ENCODE data around the gene HS6ST1. TPM values are rescaled to one million over a fixed set of nuclear protein-coding genes. Genes with fewer than 3 reads are reported as not detected.

HS6ST1 gene
- polyA plus RNA-seq, 4 donors = 80.9 to 114 (median 96.5) TPM

DNA sequence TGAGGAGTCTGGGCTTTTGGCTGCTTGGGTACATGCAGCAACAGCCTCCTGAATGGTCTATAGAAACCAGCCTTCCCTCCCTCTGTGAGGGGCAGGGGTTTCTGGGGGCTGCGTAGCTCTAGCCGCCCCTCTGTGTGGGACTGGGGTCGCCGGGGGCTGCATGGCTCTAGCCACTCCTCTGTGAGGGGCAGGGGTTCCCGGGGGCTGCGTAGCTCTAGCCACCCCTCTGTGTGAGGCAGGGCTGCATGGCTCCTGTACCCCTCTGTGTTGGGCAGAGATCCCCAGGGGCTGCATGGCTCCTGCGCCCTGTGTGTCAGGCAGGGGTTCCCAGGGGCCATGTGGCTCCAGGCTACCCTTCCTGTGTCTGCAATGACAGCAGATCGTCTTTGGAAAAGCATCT is 17.6 kb downstream of the HS6ST1 start:
- no peak for DNase-seq (ENCODE audit: low read depth in 4 of 4, low spot score in 2 of 4)

DNA sequence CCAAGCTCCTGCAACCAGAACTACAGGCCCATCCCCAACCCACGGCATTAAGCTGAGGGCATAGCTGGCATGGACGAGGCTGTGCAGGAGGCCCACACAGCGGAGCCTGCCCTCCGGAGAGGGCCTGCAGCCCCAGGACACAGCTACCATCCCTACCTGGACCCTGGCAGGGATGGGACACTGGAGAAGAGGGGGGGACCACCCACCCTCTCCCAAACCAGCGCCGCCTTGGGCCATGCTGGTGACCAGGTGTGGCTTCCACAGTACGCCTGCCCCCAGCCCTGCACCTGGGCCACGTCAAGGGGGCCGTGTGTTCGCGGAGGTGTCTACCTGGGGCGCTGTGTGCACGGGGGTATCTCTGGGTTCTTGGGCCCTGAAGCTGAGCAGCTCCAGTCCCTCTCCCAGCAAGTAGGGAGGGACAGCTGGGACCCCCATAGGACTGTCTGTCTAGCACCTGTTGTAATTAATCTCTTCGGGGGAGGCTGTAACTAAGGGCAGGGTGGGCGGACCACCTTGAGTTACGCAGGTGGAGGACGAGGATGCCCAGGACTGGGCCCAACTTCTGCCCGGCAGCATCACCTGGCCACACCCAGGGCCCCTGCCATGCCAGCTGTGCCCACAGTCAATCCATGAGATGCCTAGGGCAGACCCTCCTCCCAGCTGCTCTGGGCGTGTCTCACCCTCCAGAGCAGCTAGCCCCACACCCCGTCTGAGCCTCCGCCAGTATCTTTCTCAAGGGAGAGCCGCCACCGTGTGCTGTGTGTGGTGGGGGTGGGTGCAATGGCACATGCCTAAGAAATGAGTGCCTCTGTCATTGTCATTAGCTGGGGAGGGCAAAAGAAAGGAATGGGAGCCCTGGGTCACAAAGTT is 18.3 kb downstream of the HS6ST1 start:
- no peak for DNase-seq (ENCODE audit: low read depth in 4 of 4, low spot score in 2 of 4)

DNA sequence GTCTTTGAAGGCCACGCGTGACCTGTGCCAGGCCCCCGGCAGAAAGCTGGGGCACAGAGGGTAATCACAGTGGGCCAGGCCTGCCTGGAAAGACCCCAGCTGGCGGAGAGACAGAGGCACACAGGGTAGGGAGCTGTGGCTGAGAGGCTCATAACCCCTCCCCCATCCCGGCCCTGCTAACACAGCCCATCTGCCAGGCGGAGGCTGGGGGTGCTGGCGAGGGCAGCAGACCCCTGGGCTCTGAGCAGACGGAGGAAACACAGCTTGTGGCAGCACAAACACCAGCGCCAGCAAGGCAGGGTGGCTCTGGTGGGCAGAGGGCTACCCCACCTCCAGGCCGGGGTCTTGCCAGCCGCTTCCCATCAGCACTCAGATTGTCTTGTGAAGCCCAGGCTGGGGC is 19.0 kb downstream of the HS6ST1 start:
- DNase-seq (ENCODE audit: low read depth in 4 of 4, low spot score in 2 of 4) = no peak

DNA sequence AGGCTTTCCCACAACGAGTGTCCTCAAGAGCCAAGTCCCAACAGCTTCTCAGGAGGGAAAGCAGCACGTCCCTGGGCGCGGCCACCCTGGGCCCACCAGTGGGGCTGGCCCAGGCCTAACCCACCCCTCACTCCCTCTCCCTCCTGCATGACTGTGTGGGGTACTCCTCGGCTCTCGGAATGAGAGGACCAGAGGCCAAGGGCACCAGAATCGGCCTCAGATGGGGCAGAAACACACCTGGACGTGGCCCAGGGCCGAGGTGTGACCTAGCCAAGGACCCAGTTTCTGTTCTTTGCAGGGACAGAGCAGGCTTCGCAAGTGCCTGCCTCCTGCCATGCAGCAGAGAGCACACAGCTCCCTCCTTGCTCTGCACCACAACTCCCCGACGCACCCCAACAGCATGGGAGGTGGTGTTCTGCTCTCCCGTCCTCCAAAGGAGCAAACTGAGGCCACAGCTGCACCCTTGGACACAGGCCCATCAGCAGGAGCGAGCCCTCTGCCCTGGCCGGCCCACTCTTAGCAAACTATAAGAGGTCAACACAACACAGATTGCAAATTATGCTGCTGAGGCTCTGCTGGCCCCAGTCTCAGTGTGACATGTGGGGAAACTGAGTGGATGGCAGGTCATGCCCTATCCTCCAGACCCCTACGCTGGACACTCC is 19.7 kb downstream of the HS6ST1 start:
- DNase-seq (ENCODE audit: low read depth in 4 of 4, low spot score in 2 of 4) = no peak

DNA sequence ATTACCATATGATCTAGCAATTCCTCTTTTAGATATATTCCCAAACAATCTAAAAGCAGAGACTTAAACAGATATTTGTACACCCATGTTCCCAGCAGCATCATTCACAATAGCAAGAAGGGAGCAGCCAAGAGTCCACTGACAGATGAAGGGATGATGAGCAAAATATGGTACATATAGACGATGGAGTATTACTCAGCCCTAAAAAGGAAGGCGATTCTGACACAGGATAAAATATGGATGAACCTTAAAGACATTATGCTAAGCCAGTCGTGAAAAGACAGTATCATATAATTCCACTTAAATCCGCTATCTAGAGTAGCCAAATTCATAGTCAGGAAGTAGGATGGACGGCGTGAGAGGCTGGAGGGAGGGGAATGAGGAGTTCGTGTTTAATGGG is 20.4 kb downstream of the HS6ST1 start:
- no peak for DNase-seq (ENCODE audit: low read depth in 4 of 4, low spot score in 2 of 4)

DNA sequence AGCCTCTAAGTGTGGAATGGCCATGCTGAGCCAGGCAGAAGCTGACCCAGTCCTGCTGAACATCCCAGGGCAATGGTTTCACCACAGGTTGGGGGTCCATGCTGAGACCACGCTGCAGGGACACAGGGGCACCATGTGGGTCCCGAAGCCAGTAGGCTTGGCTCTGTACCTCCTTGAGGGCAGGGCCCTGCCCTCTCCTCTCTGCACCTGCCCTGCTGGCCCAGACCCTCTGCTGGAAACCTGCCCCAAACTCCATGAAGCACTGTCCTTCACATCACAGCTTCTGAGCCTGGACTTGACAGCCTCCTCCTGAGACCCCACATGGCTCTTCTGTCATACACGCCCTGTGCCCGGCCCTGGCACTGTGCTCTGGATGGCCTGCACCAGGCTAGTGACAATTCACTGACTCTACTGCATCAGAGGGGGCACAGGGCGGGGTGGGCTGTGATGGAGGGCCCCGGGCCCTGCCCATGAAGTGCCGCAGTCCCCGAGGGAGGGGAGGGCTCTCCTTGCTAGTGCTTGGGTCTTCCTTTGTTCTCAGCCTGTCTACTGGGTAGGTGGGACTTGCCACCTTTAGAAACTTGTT is 24.7 kb downstream of the HS6ST1 start:
- no peak for DNase-seq (ENCODE audit: low read depth in 4 of 4, low spot score in 2 of 4)

DNA sequence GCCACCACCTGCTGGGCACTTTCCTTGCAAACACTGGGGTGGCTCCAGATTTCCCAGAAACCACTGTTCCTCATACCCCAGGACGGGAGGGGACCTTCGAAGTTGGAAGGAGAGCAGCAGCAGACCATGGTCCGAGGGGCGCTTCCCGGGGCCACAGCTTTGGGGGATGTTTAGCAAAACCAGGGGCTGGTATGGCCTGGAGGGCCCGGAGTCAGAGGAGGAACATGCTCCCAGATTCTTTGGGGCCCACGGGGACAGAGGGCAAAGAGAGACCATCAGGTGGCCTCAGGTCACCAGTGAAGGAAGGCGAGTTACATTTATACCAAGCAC is 25.3 kb downstream of the HS6ST1 start:
- no peak for DNase-seq (ENCODE audit: low read depth in 4 of 4, low spot score in 2 of 4)

DNA sequence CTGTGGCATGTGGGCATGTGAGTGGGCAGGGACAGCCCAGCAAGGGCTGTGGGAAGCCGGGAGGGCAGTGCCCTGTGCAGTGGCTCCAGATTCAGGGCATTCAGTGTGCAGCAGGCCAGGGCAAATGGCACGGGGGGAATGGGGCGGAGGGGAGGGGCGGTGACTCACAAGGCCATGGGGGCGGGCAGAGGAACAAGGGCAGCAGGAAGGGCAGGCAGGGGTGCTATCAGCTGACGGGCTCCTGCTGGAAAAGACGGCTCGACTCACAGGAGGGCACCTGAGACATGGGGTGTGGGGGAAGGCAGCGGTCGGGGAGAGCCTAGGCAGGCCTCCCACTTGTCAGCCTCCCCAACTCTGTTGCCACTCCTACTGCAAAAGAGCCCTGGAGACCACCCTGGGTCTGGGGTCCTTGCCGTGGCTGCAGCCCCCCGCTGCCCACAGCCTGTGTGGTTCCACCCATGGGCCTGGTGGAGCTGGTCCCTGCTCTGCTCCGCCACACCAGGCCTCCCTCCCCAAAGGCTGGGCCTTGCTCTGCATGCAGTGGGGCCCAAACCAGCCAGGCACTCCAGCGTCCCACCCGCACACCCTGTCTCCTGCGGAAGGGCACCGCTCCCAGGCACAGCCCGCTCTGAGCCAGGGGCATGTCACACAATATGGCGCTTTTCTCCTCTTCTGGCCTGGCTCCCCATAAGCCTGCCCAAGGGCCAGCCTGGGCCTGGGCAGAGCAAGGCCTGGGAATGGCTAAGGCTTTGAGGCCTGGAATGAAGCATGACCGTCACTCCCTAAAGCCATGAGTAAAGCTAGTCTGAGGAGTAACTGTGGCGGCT is 25.9 kb downstream of the HS6ST1 start:
- no peak for DNase-seq (ENCODE audit: low read depth in 4 of 4, low spot score in 2 of 4)

DNA sequence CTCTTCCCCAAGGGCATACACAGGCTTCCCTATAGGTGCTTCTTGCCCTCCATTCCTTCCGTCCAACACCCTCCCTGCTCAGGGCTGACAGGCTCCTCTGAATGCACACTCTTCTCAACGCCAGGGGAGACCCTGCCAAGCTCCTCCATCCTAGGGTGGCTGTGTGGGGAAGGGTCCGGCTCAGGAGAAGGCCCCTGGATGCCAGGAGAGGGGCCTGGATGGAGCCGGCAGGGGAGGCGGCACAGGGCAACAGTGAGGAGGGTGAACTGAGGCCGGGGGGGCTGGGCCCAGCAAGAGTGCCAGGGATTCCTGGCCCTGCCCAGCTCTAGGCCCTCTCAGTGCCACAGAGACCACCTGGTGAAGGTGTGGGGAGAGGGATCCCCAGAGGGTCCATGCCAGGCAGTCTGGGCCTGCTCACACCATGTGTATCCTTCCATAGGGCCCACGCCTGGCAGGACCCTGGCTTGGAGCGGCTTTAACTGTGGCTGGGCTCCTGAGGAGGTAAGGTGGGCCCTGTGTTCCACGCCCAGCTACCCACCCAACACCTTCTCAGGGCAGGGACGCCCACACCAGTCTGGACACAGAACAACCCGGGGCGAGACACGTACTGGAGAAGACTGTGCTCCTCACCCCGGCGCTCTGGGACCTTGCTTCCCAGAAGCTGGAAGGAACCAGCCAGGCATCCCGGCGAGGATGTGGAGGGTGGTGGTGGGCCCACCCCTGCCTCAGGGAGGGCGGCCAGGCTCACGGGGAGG is 26.6 kb downstream of the HS6ST1 start:
- DNase-seq (ENCODE audit: low read depth in 4 of 4, low spot score in 2 of 4) = no peak

DNA sequence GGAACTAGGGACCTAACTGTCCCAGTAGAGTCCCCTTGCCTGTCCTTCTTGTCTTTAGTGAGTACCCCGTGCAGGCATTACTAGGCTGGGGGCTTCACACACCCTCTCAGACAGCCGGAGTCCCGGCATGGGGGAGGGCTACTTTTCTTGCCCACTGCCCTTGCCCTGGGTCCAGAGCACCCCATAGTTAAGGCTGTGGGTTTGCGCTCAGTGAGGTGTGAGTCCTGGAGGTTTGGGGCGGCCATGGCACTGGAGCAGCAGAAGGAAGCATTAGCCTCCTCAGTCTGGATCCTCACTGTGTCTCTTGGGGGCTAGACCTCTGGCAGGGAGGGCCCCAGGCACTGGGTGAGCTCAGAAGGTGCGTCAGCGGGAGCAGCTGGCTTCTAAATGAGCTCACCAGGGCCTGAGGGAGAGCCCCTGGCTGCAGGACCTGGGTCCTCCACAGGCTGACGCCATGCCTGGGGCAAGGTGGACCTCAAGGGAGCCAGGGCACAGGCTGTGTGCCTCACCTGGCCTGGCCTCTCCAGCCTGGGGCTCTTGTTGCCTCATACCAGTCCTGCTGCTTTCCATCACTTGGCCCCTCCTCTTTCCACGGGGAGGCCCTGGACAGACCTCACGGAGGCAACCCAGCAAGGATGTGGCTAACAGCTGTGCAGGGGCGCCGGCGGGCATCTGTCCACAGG is 27.4 kb downstream of the HS6ST1 start:
- DNase-seq (ENCODE audit: low read depth in 4 of 4, low spot score in 2 of 4) = no peak

DNA sequence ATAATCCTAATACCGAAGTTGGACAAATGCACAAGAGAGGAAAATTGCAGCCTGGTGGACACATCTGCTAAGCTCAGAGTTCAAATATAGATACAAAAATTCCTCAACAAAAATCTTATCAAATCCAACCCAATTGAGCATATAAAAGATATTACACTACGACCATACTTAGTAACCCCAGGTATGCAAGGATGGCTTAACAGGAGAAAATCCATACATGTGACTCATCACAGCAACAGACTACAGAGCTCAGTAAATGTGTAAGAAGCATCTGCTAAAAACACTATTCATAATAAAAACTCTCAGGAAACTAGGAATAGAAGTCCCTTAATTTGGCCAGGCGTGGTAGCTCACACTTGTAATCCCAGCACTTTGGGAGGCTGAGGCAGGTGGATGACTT is 28.3 kb downstream of the HS6ST1 start:
- no peak for DNase-seq (ENCODE audit: low read depth in 4 of 4, low spot score in 2 of 4)

DNA sequence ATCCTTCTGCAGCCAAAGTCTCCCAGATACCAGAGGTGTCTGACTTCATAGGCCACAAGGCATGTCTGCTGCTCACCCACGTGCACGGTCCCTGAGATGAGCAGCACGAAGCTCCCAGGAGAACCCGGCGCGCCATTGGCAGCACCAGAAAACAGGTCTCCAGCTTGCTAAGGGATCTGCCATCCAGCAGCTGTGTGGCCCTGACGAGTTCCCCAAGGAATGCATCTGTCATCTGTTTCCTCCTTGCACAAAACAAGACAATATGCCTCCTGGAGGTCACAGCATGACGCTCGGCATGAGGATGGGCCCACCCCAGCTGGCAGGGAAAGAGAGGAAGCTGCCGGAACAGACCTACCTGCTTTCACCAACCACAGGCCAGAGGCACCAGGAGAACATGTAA is 29.2 kb downstream of the HS6ST1 start:
- DNase-seq (ENCODE audit: low read depth in 4 of 4, low spot score in 2 of 4) = no peak

DNA sequence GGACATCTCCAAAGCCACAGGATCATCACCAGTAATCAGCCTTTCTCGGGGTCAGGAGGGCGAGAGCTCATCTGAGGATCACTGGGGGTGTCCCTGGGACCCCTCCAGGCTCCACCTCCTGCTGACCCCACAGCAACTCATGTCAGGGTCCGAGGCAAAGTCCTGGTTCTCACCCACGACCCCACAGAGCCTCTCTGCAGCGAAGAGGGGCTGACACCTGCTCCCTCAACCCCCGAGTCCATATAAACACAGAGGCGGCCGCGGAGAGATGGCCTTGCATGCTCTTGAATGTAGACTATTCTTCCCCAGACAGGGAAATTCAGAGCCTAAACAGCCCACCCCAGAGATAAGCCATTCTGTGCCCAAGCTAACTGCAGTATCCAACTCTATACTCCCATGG is 29.9 kb downstream of the HS6ST1 start:
- no peak for DNase-seq (ENCODE audit: low read depth in 4 of 4, low spot score in 2 of 4)

DNA sequence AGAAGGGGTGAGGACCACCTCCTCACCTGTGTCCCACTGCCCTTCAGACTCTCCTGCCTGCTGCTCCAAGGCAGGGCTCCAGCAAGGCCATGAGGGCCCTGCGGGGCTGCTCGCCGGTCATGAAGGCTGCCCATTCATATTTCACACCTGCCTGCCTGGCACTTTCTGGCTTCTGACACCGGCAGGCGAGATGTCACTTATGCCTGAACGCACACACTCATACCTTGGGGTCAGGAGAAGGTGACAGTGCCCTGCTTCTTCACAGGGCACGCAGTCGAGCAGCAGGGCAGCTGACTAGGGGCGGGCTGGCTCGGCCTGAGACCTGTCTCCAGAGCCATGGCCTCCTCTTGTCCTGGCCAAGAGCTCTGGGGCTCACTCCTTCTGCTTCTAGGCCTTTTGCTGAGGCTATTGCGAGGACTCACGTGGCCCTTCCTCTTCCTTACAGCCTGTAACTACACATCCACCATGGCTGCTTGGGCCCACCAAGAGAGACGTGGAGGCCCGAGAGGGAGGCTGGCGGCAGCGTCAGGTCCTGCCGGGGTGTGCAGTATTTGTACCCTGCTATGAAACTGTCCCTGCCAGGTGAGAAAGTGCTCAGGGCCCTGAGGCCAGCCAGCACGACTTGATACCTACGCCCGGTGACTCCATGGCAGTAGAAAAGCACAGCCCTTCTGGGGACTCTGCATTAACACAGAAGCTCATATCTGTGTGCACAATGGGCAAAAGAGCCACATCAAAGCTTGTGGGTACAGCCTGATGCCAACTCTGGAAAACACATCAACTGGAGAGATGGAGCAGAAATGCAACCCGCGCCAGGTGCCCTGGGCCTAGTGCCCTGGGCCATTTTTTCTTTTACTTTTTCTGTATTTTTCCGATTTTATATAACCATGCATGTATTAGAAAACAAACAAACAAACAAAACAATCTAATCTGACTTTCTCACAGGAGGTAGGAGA is 30.6 kb downstream of the HS6ST1 start:
- no peak for DNase-seq (ENCODE audit: low read depth in 4 of 4, low spot score in 2 of 4)

DNA sequence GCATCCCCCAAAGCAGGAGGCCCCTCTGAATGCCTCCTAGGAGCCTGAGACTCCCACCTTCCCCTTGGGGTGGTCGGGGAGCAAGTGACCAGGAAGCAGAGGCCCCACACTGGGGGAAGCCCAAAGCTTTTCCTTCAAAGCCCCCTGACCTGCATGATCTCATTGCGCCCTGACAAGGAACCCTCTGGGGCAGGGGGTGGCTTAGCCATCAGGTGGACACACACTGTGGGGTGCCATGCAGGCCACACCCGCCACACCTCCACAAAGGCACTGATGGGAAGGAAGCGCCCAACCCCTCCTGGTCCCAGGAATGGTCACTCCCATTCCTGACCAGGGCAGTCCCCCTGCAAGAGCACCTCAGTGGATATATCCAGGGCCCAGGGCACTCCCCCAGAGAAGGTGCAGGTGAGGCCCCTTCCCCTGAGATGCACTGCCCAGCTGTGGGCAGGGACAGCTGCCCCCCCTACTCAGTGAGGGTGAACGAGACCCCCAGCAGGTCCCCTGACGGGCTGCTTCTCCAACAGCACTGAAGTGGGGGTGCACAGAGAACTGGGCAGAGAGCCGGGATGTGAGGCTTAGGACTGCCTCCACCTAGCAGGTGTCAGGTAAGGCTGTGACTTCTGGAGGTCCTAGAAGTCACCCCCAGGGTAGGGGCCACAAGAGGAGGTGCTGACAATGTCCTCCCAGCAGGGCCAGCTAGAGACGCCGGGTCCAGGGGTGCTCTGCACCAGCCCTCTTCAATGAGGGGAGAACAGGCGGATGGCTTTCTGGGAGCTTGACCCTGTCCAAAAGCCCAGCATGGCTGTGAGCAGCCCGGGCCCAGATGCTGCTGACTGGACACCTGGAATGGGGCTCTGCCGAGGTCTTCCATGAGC is 31.5 kb downstream of the HS6ST1 start:
- no peak for DNase-seq (ENCODE audit: low read depth in 4 of 4, low spot score in 2 of 4)

DNA sequence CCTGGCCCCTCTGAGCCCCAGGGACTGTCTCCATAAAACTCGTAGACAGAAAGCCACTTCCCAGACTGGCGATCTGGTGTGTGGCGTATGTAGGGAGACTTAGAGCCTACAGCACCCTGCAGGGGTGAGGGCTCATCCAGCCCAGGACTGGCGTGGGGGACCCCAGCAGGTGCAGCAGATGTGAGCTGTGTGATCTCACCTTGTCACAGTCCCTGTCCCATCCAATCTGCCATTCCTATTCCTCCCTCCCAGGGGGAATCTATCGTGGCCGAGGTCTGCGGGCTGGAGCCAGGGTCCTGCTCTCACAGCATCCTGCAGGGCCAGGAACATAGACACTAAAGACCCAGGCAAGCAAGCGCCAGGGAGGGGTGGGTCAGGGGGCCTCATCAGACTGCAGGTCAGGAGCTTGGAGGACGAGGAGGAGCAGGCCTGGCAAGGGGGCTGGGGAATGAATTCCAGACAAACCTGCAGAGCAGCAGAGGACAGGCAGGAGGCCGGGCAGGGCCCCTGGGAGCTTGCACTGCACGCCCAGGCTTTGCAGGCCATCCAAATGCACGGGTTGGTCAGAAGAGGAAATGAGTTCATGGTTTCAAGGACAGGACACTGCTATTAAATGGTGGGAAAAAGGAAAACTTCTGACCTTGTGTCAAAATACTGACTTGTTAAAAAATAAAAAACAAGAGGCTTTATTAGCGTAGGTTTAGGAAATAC is 32.5 kb downstream of the HS6ST1 start:
- DNase-seq (ENCODE audit: low read depth in 4 of 4, low spot score in 2 of 4) = no peak

DNA sequence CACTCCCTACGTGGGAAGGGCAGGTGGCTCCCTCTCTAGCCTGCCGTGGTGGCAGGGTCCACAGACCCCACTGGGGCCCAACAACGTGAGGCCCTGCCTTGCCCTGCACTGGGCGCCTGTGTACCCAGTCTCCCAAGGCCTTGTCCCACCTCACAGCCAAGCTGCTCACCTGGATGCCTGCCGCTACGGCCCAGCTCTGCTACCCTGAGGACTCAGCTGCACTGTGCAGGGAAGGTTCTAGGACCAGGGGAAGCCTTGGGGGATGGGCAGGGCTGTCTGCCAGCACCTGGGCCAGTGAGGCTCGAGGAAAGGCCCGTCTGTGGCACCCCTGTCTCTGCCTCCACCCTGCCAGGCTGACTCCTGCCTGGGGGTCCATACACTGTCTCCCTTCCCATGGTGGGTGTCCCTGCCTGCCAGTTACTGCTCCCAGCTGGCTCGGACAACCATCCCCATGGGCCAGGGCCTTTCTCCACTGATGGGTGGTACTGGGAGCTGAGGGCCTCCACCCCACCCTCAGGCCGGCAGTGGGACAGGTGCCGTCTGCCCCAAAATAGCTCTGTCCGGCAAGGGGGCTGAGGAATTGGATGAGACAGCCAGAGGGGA is 33.2 kb downstream of the HS6ST1 start:
- DNase-seq (ENCODE audit: low read depth in 4 of 4, low spot score in 2 of 4) = no peak
